ENCODE measurements around the gene QTRT2.

DNA sequence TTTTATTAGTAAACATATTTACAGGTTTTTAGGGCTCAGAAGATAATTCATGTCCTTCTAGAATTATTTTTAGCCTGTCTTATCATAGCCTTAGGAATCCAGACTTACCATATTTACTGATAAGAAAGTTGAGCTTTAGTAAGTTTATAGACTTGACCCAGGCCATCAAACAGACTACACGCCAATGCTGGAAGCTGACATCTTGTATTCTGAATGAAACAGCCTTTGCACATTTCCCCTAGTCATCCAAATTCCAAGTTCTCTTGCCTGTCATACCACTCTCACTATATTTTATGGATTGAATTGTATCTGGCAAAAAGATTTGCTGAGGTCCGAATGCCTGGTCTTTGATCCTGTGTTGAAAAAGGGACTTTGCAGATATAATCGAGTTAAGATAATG lies 63.7 kb downstream of the QTRT2 start:
- TF ChIP-seq, protein P1, sequence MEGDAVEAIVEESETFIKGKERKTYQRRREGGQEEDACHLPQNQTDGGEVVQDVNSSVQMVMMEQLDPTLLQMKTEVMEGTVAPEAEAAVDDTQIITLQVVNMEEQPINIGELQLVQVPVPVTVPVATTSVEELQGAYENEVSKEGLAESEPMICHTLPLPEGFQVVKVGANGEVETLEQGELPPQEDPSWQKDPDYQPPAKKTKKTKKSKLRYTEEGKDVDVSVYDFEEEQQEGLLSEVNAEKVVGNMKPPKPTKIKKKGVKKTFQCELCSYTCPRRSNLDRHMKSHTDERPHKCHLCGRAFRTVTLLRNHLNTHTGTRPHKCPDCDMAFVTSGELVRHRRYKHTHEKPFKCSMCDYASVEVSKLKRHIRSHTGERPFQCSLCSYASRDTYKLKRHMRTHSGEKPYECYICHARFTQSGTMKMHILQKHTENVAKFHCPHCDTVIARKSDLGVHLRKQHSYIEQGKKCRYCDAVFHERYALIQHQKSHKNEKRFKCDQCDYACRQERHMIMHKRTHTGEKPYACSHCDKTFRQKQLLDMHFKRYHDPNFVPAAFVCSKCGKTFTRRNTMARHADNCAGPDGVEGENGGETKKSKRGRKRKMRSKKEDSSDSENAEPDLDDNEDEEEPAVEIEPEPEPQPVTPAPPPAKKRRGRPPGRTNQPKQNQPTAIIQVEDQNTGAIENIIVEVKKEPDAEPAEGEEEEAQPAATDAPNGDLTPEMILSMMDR (conservative IDR thresholded peaks at IDR 0.05; ENCODE audit: low read depth, low read length): no peak
- no peak for TF ChIP-seq EZH2 (IDR thresholded peaks at IDR 0.05; ENCODE audit: borderline replicate concordance, low read depth, low read length, poor library complexity, severe bottlenecking)
